H1 (cell line): ENCODE data around the gene HIP1.

ENCODE experiments used
- E2F6 ChIP-seq: IDR thresholded peaks from 2 replicates; pipeline ENCODE4 v1.6.1; 2012; ENCODE audit warnings: inconsistent platforms
- EP300 ChIP-seq, 2 experiments: IDR thresholded peaks; 1 replicate in 1 of 2; 2 replicates in 1 of 2; pipeline ENCODE4 v1.6.1; 2011 to 2012; ENCODE audit warnings: low read depth in 2 of 2, low read length in 2 of 2, mild to moderate bottlenecking in 2 of 2, borderline replicate concordance in 1 of 2, inconsistent platforms in 1 of 2, moderate library complexity in 1 of 2
- EZH2 ChIP-seq: fragments of 200-600 bp; sonication (generic); IDR thresholded peaks from 2 replicates; pipeline ENCODE4 v1.7.1; 2012; ENCODE audit warnings: low read depth, mild to moderate bottlenecking, moderate library complexity, low read length, inconsistent platforms; ENCODE audit not compliant: severe bottlenecking
- POLR2AphosphoS5 ChIP-seq: IDR thresholded peaks from 2 replicates; pipeline ENCODE4 v1.6.1; 2011; ENCODE audit warnings: low read depth, low read length
- RAD21 ChIP-seq, 2 experiments: IDR thresholded peaks in 1 of 2; conservative IDR thresholded peaks in 1 of 2; 2 replicates each; pipeline ENCODE4 v1.6.1; 2011; ENCODE audit warnings: low read depth in 2 of 2, low read length in 2 of 2, improper control_type of control experiment in 1 of 2, inconsistent platforms in 1 of 2, mild to moderate bottlenecking in 1 of 2, moderate library complexity in 1 of 2
- YY1 ChIP-seq: IDR thresholded peaks from 2 replicates; pipeline ENCODE4 v1.6.1; 2011; ENCODE audit warnings: low read depth, mild to moderate bottlenecking, low read length
- ZNF274 ChIP-seq: IDR thresholded peaks from 2 replicates; pipeline ENCODE4 v1.7.0; 2012; ENCODE audit warnings: low read length, borderline replicate concordance; ENCODE audit errors: extremely low read depth

- TF ChIP-seq YY1 (no peak), EP300 (IDR thresholded peaks at IDR 0.05; ENCODE audit: borderline replicate concordance in 1 of 2, low read depth in 2 of 2, low read length in 2 of 2) (no peak), RAD21 (IDR thresholded peaks at IDR 0.05 in 1 of 2, conservative IDR thresholded peaks at IDR 0.05 in 1 of 2; ENCODE audit: low read depth in 2 of 2, low read length in 2 of 2) (no peak), ZNF274 (no peak), EZH2 (no peak), POLR2AphosphoS5 (no peak), E2F6 (no peak)
Measured at GRCh38 chr7:75617634-75618234, 121.0 kb downstream of the HIP1 start.
